Endothelial cell of umbilical vein (primary cell): ENCODE results near the gene SPRYD4.
"Not testable (repeated sequence)": the region's sequence is repeated elsewhere in the genome, so short reads cannot be mapped to it uniquely, and the experiment has no call there.

Experiments used
- EZH2 ChIP-seq: IDR thresholded peaks from 2 replicates; pipeline ENCODE4 v1.6.1; 2012; ENCODE audit warnings: borderline replicate concordance, low read depth, mild to moderate bottlenecking, moderate library complexity, low read length, inconsistent platforms; ENCODE audit not compliant: severe bottlenecking
- FOS ChIP-seq: IDR thresholded peaks from 2 replicates; pipeline ENCODE4 v1.6.1; 2011; ENCODE audit warnings: mild to moderate bottlenecking, low read length, moderate library complexity, borderline replicate concordance; ENCODE audit not compliant: insufficient read depth
- GATA2 ChIP-seq: IDR thresholded peaks from 2 replicates; pipeline ENCODE4 v1.7.0; 2011; ENCODE audit warnings: low read depth, mild to moderate bottlenecking, moderate library complexity, mixed read lengths, low read length; ENCODE audit not compliant: insufficient read length, insufficient read depth
- MYC ChIP-seq: IDR thresholded peaks from one replicate; pipeline ENCODE4 v1.6.1; 2011; ENCODE audit warnings: mild to moderate bottlenecking, low read depth, low read length
- POLR2A ChIP-seq: IDR thresholded peaks from 2 replicates; pipeline ENCODE4 v1.6.1; 2012; ENCODE audit warnings: low read depth, mild to moderate bottlenecking, control low read depth, low read length
- POLR2AphosphoS5 ChIP-seq: IDR thresholded peaks from 2 replicates; pipeline ENCODE4 v1.6.1; 2012; ENCODE audit warnings: low read depth, mild to moderate bottlenecking, control low read depth, low read length, moderate library complexity; ENCODE audit not compliant: insufficient read depth
- TF ChIP-seq, protein P1 (sequence below), 2 donors: IDR thresholded peaks; 1 replicate in 1 of 2; 2 replicates in 1 of 2; pipeline ENCODE4 v1.5.1; 2011; ENCODE audit warnings: low read length in 2 of 2, mild to moderate bottlenecking in 2 of 2, moderate library complexity in 2 of 2, control low read depth in 1 of 2, inconsistent platforms in 1 of 2, low read depth in 1 of 2; ENCODE audit not compliant: insufficient read depth in 1 of 2; ENCODE audit errors: extremely low read depth in 1 of 2

DNA sequence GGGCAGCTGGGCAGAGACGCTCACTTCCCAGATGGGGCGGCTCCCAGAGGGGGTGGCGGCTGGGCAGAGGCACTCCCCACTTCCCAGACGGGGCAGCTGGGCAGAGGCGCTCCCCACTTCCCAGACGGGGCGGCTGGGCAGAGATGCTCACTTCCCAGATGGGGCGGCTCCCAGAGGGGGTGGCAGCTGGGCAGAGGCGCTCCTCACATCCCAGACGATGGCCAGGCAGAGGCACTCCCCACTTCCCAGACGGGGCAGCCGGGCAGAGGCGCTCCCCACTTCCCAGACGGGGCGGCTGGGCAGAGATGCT is 25.7 kb downstream of the SPRYD4 start:
- TF ChIP-seq MYC, EZH2, POLR2AphosphoS5, POLR2A, FOS, GATA2: not testable (repeated sequence)
- TF ChIP-seq, protein P1, sequence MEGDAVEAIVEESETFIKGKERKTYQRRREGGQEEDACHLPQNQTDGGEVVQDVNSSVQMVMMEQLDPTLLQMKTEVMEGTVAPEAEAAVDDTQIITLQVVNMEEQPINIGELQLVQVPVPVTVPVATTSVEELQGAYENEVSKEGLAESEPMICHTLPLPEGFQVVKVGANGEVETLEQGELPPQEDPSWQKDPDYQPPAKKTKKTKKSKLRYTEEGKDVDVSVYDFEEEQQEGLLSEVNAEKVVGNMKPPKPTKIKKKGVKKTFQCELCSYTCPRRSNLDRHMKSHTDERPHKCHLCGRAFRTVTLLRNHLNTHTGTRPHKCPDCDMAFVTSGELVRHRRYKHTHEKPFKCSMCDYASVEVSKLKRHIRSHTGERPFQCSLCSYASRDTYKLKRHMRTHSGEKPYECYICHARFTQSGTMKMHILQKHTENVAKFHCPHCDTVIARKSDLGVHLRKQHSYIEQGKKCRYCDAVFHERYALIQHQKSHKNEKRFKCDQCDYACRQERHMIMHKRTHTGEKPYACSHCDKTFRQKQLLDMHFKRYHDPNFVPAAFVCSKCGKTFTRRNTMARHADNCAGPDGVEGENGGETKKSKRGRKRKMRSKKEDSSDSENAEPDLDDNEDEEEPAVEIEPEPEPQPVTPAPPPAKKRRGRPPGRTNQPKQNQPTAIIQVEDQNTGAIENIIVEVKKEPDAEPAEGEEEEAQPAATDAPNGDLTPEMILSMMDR (IDR thresholded peaks at IDR 0.05; ENCODE audit: extremely low read depth in 1 of 2, insufficient read depth in 1 of 2, low read depth in 1 of 2, low read length in 2 of 2), result not testable (repeated sequence)
